ENCODE results near the gene PAPOLG.
"Not testable (repeated sequence)": the region's sequence is repeated elsewhere in the genome, so short reads cannot be mapped to it uniquely, and the experiment has no call there.

Gene PAPOLG

GRCh38 chr2:60826860-60827259 is 70.8 kb downstream of the PAPOLG start:
- H3K4me1 Mint-ChIP-seq: peaks cover 44% of the 10 kb centered on the region
- ATAC-seq, H3K9me3 Mint-ChIP-seq, H3K4me3 Mint-ChIP-seq, DNase-seq, H3K27ac Mint-ChIP-seq: not testable (repeated sequence)
- peaks cover 11% of the 10 kb centered on the region for H3K27me3 Mint-ChIP-seq

- Mint-ChIP-seq H3K27ac (no peak overlapping the region), H3K4me3 (no peak overlapping the region), H3K9me3 (peaks cover 0 to 7% of the 10 kb centered on the region in 2 donors), H3K27me3 (peaks cover 11% of the 10 kb centered on the region), H3K4me1 (peaks cover 41% of the 10 kb centered on the region)
- DNase-seq: no peak
- no peak for ATAC-seq
Observed at GRCh38 chr2:60827369-60827768, 71.3 kb downstream of the PAPOLG start.

- ATAC-seq (no peak), DNase-seq (no peak)
- H3K4me1 Mint-ChIP-seq: peaks cover 58% of the 10 kb centered on the region
- peaks cover 5 to 7% of the 10 kb centered on the region in 2 donors for H3K9me3 Mint-ChIP-seq
- peaks cover 11% of the 10 kb centered on the region for H3K27me3 Mint-ChIP-seq
- H3K4me3 Mint-ChIP-seq: no peak overlapping the region
- H3K27ac Mint-ChIP-seq: no peak overlapping the region
Observed at GRCh38 chr2:60830991-60831390, 74.9 kb downstream of the PAPOLG start.

GRCh38 chr2:60831921-60832320 is 75.9 kb downstream of the PAPOLG start:
- Mint-ChIP-seq H3K4me3 (no peak overlapping the region), H3K27ac (no peak overlapping the region), H3K9me3 (peaks cover 5 to 7% of the 10 kb centered on the region in 2 donors), H3K4me1 (peaks cover 56% of the 10 kb centered on the region), H3K27me3 (peaks cover 11% of the 10 kb centered on the region)
- DNase-seq: no peak
- ATAC-seq: no peak

GRCh38 chr2:60832621-60833020 is 76.6 kb downstream of the PAPOLG start:
- H3K4me3 Mint-ChIP-seq: peak overlapping the region in 1 of 2 donors; percentile 18
- H3K27me3 Mint-ChIP-seq: peaks cover 11% of the 10 kb centered on the region
- H3K27ac Mint-ChIP-seq: peak overlapping the region in 1 of 2 donors; percentile 68
- peaks cover 5 to 7% of the 10 kb centered on the region in 2 donors for H3K9me3 Mint-ChIP-seq
- ATAC-seq: peak; percentile 83
- H3K4me1 Mint-ChIP-seq: peaks cover 55% of the 10 kb centered on the region
- no peak for DNase-seq

GRCh38 chr2:60834270-60834717 is 78.2 kb downstream of the PAPOLG start:
- peak overlapping the region in 1 of 2 donors; percentile 47 for H3K27ac Mint-ChIP-seq
- peak; percentile 24 for ATAC-seq
- H3K27me3 Mint-ChIP-seq: peaks cover 11% of the 10 kb centered on the region
- H3K4me3 Mint-ChIP-seq: no peak overlapping the region
- H3K4me1 Mint-ChIP-seq: peaks cover 55% of the 10 kb centered on the region
- peaks cover 5 to 7% of the 10 kb centered on the region in 2 donors for H3K9me3 Mint-ChIP-seq
- no peak for DNase-seq

- no peak for DNase-seq
- Mint-ChIP-seq H3K4me1 (peaks cover 67% of the 10 kb centered on the region), H3K4me3 (no peak overlapping the region), H3K27me3 (no peaks in the 10 kb centered on the region), H3K27ac (no peak overlapping the region), H3K9me3 (peaks cover 0 to 5% of the 10 kb centered on the region in 2 donors)
- no peak for ATAC-seq
Observed at GRCh38 chr2:60836491-60836890, 80.4 kb downstream of the PAPOLG start.

- ATAC-seq (no peak), DNase-seq (no peak)
- H3K27ac Mint-ChIP-seq: no peak overlapping the region
- no peaks in the 10 kb centered on the region for H3K27me3 Mint-ChIP-seq
- peak overlapping the region in 1 of 2 donors; percentile 13 for H3K4me3 Mint-ChIP-seq
- H3K9me3 Mint-ChIP-seq: peaks cover 0 to 5% of the 10 kb centered on the region in 2 donors
- peaks cover 68% of the 10 kb centered on the region for H3K4me1 Mint-ChIP-seq
Observed at GRCh38 chr2:60837123-60837522, 81.1 kb downstream of the PAPOLG start.

- ATAC-seq (no peak), DNase-seq (no peak)
- H3K4me1 Mint-ChIP-seq: peaks cover 68% of the 10 kb centered on the region
- no peak overlapping the region for H3K27ac Mint-ChIP-seq
- peaks cover 0 to 5% of the 10 kb centered on the region in 2 donors for H3K9me3 Mint-ChIP-seq
- no peaks in the 10 kb centered on the region for H3K27me3 Mint-ChIP-seq
- H3K4me3 Mint-ChIP-seq: no peak overlapping the region
Observed at GRCh38 chr2:60838481-60838880, 82.4 kb downstream of the PAPOLG start.

- Mint-ChIP-seq H3K9me3 (peaks cover 0 to 5% of the 10 kb centered on the region in 2 donors), H3K27me3 (no peaks in the 10 kb centered on the region), H3K4me1 (peaks cover 68% of the 10 kb centered on the region)
Observed at GRCh38 chr2:60839126-60839813, 83.2 kb downstream of the PAPOLG start.

GRCh38 chr2:60840880-60841279 is 84.8 kb downstream of the PAPOLG start:
- H3K9me3 Mint-ChIP-seq: peaks cover 0 to 3% of the 10 kb centered on the region in 2 donors
- ATAC-seq (peak; percentile 65), DNase-seq (no peak)
- H3K27ac Mint-ChIP-seq: peak overlapping the region in 1 of 2 donors; percentile 10
- H3K4me3 Mint-ChIP-seq: peak overlapping the region in 1 of 2 donors; percentile 63
- H3K27me3 Mint-ChIP-seq: no peaks in the 10 kb centered on the region
- H3K4me1 Mint-ChIP-seq: peaks cover 69% of the 10 kb centered on the region

More at GRCh38 chr2:60839126-60839813, 83.2 kb downstream of the PAPOLG start:
- DNase-seq: no peak
- peak; percentile 47 for ATAC-seq
- Mint-ChIP-seq H3K27ac (no peak overlapping the region), H3K4me3 (no peak overlapping the region)

- DNase-seq (no peak), ATAC-seq (no peak)
- peaks cover 0 to 4% of the 10 kb centered on the region in 2 donors for H3K9me3 Mint-ChIP-seq
- H3K4me1 Mint-ChIP-seq: peaks cover 55% of the 10 kb centered on the region
- H3K27me3 Mint-ChIP-seq: no peaks in the 10 kb centered on the region
- peak overlapping the region in 1 of 2 donors; percentile 77 for H3K27ac Mint-ChIP-seq
- no peak overlapping the region for H3K4me3 Mint-ChIP-seq
Observed at GRCh38 chr2:60843006-60843405, 86.9 kb downstream of the PAPOLG start.

GRCh38 chr2:60844105-60844504 is 88.0 kb downstream of the PAPOLG start:
- H3K9me3 Mint-ChIP-seq: peaks cover 0 to 4% of the 10 kb centered on the region in 2 donors
- peaks cover 54% of the 10 kb centered on the region for H3K4me1 Mint-ChIP-seq
- H3K27ac Mint-ChIP-seq: peak overlapping the region; percentile 31 to 59
- ATAC-seq: peak; percentile 76
- DNase-seq: no peak
- peak overlapping the region; percentile 7 to 61 for H3K4me3 Mint-ChIP-seq
- no peaks in the 10 kb centered on the region for H3K27me3 Mint-ChIP-seq

GRCh38 chr2:60847854-60848253 is 91.8 kb downstream of the PAPOLG start:
- no peak for DNase-seq
- Mint-ChIP-seq H3K27me3 (no peaks in the 10 kb centered on the region), H3K9me3 (peaks cover 0 to 4% of the 10 kb centered on the region in 2 donors), H3K4me3 (no peak overlapping the region), H3K4me1 (peaks cover 26% of the 10 kb centered on the region), H3K27ac (no peak overlapping the region)
- no peak for ATAC-seq

Measured in stimulated activated naive CD8-positive, alpha-beta T cell treated with anti-CD3 and anti-CD28 coated beads, Interleukin-15, amount 100 ng/mL, for 72 hours (primary cell).